Measurements from ENCODE around the gene ITM2A.

The ITM2A gene

DNA sequence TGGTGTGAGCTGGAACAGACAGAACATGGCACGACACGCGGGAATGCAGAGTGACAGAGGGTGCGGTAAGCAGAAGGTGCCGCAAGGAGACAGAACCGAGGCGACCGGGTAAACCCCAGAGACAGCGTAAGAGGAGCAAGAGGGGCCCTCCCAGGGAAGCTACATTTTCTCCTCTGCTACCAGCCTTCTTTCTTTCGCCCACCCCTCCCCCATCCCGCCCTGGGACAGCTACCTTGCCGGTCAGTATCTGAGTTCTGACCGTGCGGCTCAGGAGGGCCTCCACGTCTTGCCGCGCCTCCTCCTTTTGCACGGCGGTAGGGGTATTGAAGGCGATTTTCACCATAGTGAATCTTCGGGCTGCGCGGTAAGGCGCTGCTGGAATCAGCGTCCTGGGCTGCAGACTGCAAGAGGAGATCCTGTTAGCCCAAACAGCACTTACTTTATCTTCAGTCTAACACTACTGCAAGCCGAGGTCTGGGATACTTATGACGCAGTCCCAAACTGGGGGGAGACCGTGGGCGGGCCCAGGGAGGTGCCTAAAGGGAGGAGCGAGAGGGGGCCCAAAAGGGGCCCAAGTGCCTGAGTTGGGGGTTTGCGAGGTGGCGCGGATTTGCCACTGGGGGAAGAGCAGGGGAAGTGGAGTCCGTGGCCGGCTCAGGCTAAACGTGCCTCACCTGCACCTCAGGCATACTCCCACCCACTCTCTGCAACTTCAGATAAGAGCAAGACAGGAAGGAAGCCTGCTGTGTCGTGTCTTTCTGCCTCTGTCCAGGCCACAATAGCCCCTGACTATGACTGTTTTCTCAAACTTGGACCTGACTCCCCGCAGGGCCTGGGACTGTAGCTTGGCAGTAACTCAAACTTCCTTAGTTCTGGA lies at the start of gene ITM2A:
ITM2A (minus strand) TSS at position 462 of the 877 bp plus-strand sequence; CDS start at position 343, 119 bp downstream.
- DNase-seq (ENCODE audit: low spot score) = no peak

DNA sequence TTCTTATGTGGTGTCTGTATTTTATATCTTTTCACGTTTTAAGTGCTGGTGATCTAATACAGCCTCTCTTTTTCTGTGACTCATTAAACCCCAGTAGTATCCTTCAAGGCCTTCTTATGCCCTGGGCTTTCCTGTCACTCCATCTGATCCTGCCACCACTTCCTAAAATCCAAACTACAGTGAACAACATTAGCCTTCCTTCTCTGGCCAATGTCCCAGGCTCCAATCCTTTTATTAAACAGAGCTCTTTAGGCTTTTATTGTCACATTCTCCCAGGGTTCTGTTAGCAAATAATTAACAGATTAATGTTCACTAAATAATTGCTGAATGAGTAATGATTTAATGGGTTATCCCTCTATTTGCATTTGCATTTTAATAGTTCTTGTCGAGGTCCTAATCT lies 47.9 kb upstream of the ITM2A start:
- no peak for DNase-seq (ENCODE audit: low spot score)

DNA sequence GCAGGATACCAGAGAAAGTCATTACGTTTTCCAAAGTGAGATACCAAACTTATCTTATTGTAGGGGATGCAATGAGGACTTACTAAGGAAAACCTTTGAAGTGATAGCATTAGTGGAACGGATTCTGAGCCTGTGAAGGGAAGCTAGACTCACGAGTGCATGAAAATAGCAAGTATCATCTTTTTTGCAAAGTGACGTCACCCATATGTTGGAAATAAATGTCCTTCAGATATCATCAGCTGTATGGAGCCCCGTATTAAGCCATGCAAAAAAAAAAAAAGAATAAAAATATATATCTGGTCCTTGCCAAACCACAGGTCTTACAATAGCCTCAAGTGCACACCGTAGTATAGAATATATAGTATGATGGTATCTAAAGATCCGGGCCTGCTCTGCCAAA lies 46.8 kb upstream of the ITM2A start:
- DNase-seq (ENCODE audit: low spot score) = no peak

DNA sequence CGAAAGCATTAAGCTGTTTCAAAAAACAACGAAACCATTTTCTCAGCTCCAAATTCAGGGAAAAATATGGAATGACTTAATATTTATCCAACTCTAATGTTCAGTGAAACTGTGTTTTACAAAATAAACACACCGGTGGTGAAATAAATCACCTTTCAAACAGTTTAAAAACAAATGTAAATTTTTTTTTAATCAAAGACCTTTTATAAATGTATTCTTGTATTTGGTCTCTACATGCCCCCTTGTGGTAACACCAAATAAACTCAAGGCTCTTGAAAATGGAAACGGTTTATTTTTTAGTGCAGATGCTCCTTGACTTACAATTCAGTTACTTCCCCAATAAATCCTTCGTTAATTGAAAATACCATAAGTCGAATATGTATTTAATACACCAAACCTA lies 45.8 kb upstream of the ITM2A start:
- peak; percentile 54 for DNase-seq (ENCODE audit: low spot score)

DNA sequence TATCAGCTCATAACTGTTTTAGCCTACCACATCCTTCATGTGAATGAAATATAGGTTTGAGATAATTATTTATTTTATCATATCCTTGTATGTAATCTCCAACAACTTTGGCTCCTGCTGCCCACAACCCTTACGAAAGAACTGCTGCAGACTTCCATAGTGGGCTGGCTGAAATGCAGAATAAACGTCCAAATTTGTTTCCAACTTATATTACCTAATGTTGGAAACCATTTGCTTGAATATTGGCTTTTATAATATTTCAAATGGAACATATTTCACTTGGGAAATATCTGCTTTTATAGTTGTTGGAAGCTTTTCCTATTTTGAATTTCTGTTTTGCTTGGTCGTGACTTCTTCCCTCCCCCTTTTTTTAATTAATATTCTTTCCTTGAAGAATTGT lies 45.0 kb upstream of the ITM2A start:
- no peak for DNase-seq (ENCODE audit: low spot score)

DNA sequence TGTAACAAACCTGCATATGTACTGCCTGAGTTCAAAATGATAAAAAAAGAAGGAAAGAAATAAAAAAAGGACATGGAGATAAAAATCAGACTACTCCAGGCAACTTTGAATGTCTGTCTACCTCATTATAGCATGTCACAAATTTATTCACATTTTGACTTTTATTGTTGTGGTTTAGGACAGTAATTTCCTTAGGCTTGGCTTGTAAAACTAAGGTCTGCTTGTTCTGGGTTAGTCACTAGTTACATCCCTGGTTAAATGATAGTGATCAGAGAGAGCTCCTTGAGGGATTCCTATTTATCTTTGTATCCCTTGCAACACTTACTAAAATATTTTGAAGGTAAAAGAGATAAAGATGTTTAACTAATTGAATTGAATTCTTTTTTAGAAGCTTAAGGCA lies 42.5 kb upstream of the ITM2A start:
- DNase-seq (ENCODE audit: low spot score) = no peak

DNA sequence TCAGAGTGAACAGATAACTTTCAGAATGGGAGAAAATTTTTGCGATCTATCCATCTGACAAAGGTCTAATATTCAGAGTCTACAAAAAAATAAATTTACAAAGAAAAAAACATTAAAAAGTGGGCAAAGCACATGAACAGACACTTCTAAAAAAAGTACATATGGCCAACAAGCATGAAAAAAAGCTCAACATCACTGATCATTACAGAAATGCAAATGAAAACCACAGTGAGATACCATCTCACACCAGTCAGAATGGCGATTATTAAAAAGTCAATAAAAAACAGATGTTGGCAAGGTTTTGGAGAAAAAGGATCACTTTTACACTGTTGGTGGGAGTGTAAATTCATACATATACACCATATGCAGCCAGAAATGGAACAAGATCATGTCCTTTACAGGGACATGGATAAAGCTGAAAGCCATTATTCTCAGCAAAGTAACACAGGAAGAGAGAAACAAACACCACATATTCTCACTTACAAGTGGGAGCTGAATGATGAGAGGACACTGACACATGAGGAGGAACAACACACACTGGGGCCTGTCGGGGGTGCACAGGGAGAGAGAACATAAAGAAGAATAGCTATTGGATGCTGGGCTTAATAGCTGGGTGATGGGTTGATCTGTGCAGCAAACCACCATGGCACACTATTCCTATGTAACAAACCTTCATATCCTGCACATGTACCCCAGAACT lies 41.6 kb upstream of the ITM2A start:
- no peak for DNase-seq (ENCODE audit: low spot score)

DNA sequence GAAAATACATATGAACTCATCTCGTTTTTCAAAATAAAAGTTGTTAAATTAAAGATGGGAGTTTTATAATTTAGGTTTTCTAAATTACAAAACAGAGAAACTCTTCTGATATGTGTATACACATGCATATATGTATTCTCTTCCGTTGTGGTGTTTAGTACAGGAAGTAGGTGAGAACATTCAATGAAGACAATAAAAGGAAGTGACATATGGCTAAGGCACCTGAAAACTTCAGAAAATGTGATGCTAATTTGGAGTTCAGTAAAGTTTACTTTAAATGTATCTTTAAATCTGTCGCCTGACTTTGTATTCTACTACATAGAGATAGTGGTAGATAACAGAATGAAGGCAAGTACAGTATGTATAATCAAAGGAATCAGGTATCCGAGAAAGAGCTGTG lies 33.5 kb upstream of the ITM2A start:
- DNase-seq (ENCODE audit: low spot score) = no peak

DNA sequence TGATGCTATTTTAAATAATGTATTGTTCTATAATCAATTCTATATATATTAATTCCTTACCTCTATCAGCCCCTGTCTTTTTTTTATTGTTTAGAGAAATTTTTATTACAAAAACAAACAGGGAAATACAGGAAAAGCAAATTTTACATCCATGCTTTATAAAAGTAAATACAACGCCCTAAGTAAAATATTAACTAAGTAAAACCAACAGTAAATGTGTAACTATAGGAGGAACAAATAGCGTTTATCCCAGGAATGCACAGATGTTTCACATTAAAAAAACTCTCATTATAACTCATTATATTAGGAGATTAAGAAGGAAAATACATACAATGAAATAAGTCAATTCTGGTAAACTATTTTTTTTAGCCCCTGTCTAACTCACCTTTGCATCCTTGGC lies 8.2 kb upstream of the ITM2A start:
- no peak for DNase-seq (ENCODE audit: low spot score)

DNA sequence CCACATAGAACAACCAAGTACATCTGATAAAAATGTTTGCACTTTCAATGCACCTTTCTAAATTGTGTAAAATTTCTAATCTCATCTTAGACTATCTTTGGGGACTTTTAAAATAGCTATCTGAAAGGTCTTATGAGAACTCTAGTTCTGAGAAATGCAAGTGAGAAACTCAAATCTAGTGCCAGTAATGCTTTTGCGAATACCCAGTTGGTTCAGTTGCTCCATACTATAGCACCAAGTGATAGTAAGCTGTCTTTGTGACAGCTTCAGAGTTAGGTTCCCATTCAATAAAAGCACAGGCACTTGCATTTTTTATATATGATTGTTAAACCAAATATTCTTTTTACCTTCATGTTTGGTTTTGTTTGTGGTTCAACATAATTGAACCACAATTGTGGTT lies 4.5 kb upstream of the ITM2A start:
- no peak for DNase-seq (ENCODE audit: low spot score)

DNA sequence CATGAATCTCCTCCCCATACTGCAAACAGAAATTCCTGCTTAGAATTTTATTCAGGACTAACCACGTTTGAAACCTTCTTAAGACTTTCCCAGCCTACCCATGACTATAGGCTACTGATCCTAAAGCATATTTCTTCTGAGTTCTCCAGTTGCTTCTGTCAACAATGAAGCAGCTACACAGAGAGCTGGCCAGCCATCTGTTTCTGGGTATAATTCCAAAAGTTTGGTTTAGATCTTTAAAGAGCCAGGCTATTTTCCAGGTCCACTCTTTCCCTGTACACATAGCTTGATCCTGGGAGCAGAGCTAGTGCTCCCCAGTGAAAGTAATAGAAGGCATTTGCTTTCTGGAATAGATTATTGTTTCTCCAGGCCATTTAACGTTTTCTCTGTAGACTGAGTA lies 4.0 kb upstream of the ITM2A start:
- DNase-seq (ENCODE audit: low spot score) = no peak

DNA sequence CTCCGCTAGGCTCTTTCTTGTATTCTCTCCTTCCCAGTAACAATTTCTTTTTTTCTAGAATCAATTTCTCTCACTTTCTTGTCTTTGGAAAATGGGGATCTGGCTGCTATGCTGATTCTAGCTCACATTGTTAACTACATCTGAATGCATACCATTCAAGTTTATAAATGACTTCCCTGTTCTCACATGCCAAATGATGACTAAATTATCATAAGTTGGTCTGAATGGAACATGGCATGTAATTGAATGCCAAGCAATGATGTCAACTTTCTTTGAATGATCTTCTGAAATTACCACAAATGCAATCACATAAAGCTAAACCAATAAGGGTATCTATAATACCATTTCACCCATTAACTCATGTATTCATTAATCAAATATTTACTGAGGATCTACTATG lies 2.7 kb upstream of the ITM2A start:
- no peak for DNase-seq (ENCODE audit: low spot score)

DNA sequence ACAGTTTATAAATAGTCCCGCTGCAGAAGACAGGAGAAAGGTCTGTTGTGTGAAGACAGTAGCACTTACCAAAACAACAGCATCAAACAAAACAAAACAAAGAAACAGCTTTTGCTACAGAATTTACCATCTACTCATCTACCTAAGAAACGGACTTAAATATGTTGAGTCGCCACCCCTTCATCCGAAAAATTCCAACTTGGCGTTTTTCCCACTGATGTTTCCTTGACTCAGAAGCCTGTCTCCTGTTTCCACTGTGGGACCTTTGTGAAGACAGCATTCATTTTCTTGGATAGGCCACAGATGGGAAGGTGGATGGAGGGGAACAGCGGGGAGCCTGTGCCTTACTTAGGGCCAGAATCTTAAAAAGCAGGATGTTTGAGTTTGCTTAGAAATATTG lies 1.3 kb upstream of the ITM2A start:
- no peak for DNase-seq (ENCODE audit: low spot score)

DNA sequence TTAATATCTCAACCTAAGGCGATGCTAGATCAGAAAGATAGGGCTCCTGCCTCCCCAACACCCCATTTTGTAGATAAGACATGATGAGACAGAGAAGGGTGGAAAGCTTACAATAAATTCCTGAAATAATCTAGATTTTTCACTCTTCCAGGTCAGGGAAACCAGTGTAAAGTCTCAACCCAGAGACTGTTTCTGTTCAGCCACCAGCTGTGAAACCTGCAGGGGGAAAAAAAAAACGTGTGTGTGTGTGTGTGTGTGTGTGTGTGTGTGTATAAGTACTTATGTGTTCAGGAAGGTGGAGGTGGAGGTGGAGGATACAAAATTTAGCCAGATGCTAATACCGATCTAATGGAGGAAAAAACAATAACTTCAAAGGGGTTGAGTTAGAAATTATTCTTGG lies 773 bp upstream of the ITM2A start:
- no peak for DNase-seq (ENCODE audit: low spot score)

DNA sequence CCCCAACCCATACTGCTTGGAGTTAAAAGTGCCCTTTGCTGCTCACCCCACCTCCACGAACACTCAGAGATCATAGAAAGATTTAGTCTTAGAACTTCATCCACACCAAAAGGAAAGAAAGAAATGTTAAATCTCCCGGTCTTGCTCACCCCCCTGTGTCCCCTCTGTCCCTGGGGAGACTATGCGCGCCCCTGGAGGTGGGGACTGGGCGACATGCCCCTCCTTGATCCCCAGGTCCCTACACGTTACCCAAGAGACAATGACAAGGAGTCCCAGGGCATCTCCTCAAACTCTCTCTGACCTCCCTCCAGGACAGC lies 620 bp downstream of the ITM2A start:
- DNase-seq (ENCODE audit: low spot score) = no peak

DNA sequence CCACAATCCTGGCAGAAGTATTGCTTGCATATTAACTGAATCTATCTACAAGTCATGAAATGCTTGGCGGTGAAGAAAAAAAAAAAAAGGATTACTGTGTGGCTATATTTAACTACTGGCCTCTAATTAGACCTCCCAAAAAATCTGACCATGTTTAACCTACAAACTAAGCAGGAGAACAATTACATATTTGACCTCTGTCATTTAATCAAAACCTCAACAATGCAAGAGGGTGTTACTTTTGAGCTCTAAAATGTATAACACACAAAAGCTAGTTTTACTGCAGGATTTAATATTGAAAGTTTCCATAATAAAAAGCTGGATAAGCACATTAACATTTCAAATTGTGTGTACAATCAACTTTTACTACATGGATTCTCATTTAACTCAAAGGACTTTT lies 1.5 kb downstream of the ITM2A start:
- no peak for DNase-seq (ENCODE audit: low spot score)

DNA sequence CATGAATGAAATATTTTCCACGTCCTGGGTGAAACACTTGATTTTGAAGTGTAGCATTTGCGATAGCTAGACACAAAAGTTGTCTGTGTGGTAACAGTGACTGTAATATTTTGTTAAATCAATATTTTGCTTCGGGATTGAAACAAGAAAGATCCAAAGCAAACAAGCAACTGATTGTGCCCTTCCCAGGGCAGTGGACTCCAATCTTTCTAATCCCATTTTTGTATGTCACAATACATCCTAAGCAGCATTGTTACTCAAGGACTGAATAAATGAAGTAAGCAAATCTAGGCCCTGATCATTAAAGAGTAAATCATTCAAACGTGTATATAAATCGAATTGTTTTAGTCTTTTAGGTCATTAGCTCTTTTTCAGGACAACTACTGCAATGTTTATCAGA lies 2.8 kb downstream of the ITM2A start:
- DNase-seq (ENCODE audit: low spot score) = no peak

DNA sequence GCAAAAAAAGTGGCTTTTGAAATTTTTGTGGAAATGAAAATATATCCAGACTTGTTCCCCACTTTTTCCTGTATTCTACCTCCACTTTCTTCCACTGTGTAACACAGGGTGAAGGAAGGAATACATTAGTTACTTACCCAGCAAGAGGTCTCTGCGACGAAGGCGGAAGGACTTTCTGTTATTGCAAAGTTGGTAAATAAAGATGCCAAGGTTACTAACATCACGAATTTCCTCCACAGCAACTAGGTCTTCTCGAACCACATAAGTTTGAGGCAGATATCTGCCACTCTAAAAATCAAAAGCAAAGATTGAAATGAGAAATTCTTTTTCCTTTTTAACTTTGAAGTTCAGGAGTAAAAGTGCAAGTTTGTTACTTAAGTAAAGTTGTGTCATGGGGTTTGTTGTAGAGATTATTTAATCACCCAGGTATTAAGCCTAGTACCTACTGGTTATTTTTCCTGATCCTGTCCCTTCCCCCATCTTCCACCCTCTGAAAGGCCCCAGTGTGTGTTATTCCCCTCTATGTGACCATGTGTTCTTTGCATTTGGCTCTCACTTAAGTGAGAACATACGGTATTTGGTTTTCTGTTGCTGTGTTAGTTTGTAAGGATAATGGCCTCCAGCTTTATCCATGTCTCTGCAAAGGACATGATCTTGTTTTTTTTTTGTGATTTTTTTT lies 5.8 kb downstream of the ITM2A start:
- no peak for DNase-seq (ENCODE audit: low spot score)

DNA sequence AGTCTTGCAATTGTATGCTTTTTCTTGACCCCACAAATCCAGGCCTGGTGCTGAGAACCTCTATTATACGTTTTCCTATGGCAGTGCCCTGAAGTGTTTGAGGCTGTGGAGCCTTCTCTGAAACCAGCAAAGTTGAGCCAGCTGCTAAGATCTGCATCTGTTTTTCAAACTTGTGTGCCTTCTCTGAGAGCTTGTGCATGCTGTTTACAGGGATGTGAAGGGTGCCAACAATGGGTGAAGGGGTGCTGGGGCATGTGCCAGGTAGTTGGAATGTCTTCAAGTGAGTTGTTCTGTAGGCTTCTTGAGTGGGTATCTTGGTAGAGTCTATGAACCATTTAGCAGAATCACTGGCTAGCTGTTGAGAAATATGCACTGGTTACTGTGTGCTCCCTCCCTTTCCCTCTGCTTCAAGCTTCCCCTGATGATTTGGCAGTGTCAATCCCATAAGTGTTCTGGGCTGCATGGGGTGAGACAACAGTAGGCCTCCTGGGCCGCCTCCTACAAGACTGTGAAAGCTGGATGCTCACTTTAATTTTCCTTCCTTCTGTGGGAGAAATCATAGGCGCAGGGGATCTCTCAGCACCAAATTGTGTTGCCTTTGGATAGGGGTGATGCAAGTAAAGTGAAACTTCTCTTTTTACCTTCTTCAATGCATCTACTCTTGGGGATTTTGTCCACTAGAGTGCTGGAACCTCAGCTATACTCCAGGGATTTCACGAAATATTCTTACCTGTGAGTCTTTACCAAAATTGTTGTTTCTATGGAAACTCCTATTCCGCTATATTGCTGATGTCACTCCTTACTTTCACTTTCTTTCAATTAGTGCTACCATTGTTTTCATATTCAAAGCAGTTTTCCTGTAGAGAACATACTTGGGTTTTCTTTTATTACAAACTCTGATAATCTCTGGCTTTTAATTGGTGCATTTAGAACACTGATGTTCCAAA lies 30.0 kb downstream of the ITM2A start:
- no peak for DNase-seq (ENCODE audit: low spot score)

DNA sequence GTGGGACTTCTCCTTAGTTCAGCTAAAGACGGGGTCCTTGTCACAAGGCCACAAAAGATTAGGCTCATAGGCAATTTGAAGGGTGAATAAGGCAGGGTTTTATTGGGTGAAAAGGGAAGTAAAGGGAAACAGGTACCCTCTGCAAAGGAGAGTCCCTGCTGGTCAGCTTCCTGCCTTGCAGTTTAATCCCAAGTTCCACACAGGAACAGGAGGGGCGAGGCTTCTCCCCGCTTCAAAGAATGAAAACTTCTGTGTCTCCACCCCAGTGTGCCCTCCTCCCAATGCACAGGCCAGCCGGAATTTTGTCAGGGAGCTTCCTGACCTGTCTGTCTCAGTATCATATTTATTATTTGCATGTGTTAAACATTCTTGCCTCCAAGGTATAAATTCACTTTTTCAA lies 37.1 kb downstream of the ITM2A start:
- no peak for DNase-seq (ENCODE audit: low spot score)

DNA sequence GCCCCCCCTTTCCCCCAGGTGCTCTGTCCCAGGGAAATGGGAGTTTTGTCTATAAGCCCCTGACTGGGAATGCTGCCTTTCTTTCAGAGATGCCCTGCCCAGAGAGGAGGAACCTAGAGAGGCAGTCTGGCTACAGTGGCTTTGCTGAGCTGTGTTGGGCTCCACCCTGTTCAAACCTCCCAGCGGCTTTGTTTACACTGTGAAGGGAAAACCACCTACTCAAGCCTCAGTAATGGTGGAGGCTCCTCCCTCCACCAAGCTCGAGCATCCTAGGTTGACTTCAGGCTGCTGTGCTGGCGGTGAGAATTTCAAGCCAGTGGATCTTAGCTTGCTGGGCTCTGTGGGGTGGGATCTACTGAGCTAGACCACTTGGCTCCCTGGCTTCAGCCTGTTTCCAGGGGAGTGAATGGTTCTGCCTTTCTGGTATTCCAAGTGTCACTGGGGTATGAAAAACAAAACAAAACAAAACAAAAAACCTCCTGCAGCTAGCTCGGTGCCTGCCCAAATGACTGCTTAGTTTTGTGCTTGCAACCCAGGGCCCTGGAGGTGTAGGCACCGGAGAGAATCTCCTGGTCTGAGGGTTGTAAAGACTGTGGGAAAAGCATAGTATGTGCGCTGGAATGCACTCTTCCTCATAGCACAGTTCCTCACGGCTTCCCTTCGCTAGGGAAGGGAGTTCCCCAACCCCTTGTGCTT lies 41.7 kb downstream of the ITM2A start:
- DNase-seq (ENCODE audit: low spot score) = no peak
